Gastroesophageal sphincter (tissue), 3 donors: ENCODE data around the gene SGTA.

Source experiments
- EP300 ChIP-seq: sonication (generic); formaldehyde crosslinking; IDR thresholded peaks from one replicate; pipeline ENCODE4 v1.6.1; 2017; ENCODE audit warnings: antibody characterized with exemption, mild to moderate bottlenecking
- TF ChIP-seq, protein P1 (sequence below), 4 experiments: fragments of 200-600 bp in 2 of 4; fragments of 450-650 bp in 2 of 4; sonication (generic) in 1 of 4; IDR thresholded peaks; one replicate each; pipeline ENCODE4 v1.5.1; 2017 to 2019; ENCODE audit warnings: antibody characterized with exemption in 4 of 4, mild to moderate bottlenecking in 2 of 4, moderate library complexity in 2 of 4

DNA sequence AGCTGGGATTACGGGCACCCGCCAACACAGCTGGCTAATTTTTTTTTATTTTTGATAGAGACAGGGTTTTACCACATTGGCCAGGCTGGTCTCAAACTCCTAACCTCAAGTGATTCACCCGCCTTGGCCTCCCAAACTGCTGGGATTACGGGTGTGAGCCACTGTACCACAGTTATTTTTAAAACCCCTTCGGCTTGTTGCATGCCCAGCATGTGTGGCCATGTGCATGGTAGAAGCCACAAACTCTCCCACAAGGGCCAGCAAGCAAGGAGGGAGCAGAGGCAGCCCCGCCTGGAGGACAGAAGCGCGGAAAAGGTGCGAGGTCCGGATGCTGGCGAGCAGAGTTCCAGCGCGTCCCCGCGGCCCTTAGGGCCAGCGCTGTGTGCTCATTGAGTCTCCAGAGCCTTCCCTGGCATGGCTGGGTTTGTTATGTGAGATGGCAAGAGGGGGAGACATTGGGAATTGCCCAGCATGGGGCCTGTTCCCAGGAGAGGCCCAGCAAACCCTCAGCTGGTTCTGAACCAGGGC lies 15.1 kb upstream of the SGTA start:
- TF ChIP-seq, protein P1, sequence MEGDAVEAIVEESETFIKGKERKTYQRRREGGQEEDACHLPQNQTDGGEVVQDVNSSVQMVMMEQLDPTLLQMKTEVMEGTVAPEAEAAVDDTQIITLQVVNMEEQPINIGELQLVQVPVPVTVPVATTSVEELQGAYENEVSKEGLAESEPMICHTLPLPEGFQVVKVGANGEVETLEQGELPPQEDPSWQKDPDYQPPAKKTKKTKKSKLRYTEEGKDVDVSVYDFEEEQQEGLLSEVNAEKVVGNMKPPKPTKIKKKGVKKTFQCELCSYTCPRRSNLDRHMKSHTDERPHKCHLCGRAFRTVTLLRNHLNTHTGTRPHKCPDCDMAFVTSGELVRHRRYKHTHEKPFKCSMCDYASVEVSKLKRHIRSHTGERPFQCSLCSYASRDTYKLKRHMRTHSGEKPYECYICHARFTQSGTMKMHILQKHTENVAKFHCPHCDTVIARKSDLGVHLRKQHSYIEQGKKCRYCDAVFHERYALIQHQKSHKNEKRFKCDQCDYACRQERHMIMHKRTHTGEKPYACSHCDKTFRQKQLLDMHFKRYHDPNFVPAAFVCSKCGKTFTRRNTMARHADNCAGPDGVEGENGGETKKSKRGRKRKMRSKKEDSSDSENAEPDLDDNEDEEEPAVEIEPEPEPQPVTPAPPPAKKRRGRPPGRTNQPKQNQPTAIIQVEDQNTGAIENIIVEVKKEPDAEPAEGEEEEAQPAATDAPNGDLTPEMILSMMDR (IDR thresholded peaks at IDR 0.05): no peak
- no peak for TF ChIP-seq EP300
